Measurements from ENCODE around the gene FBLIM1. TPM values are rescaled to one million over a fixed set of nuclear protein-coding genes. Genes with fewer than 3 reads are reported as not detected.
"Not testable (repeated sequence)": the region's sequence is repeated elsewhere in the genome, so short reads cannot be mapped to it uniquely, and the experiment has no call there.

Gene FBLIM1
- total RNA-seq, 4 donors from 2014 or later, result 11.4 to 28.0 (median 25.9) TPM

DNA sequence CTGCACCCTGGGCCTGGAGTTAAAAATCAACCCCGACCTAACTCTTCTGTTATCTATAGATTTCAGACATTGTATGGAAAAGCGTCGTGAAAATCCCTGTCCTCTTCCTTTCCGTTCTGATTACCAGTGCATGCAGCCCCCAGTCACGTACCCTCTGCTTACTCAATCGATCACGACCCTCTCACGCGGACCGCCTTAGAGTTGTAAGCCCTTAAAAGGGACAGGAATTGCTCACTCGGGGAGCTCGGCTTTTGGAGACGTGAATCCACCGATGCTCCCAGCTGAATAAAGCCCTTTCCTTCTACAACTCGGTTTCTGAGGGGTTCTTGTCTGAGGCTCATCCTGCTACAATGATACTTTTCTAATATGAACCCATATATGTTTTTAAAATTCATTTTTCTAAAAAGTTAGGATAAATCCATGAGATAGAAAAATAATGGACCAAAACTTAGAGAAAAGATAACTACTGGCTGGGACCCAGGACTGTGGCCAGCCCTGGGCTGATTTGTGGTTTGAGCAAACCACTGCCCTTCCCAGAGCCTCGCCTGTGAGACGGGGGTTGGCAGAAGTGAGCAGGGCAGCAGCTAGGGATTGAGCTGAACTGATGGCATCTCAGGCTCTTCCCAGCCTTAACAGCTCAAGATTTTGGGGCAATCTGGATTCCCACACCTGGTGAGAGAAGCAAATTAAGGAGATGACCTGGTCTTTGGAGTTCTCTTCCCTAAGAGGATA lies 43.8 kb downstream of the FBLIM1 start:
- TF ChIP-seq CTCF (IDR thresholded peaks at IDR 0.05), result no peak
- TF ChIP-seq POLR2A (IDR thresholded peaks at IDR 0.05), result no peak
- Histone ChIP-seq H3K4me3 (replicated peaks in 1 of 3) (no peak overlapping the region), H3K4me1 (peaks cover 25 to 42% of the 10 kb centered on the region in 2 donors), H3K36me3 (no peaks in the 10 kb centered on the region), H3K27ac (no peak overlapping the region), H3K9me3 (no peaks in the 10 kb centered on the region), H3K27me3 (no peaks in the 10 kb centered on the region)
- intact Hi-C loops (cut with DNase I), result no loop called here
- 82 to 86% methylated on average over 17 of the region's 17 CpGs for WGBS, 2 donors
- no peak for DNase-seq

DNA sequence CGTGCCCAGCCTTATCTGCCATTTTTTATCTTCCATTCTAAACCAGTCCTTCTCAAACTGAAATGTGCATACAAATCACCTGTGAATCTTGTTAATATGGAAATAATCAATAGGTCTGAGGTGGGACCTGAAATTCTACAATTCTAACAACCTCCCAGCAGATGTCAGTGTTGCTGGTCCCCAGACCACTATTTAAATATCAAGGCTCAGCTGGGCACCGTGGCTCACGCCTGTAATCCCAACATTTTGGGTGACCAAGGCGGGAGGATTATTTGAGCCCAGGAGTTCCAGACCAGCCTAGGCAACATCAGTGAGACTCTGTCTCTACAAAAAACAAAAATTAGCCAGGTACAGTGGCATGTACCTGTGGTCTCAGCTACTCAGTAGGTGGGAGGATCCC lies 44.8 kb downstream of the FBLIM1 start:
- H3K36me3 ChIP-seq, result no peaks in the 10 kb centered on the region
- TF ChIP-seq CTCF (IDR thresholded peaks at IDR 0.05), result peak in 4 of 6 experiments; percentile 22 to 44 (median 42)
- no peak for TF ChIP-seq POLR2A (IDR thresholded peaks at IDR 0.05)
- no peak overlapping the region for H3K27ac ChIP-seq
- no peaks in the 10 kb centered on the region for H3K27me3 ChIP-seq
- intact Hi-C loops (cut with DNase I), result no loop called here
- peaks cover 25 to 33% of the 10 kb centered on the region in 2 donors for H3K4me1 ChIP-seq
- no peaks in the 10 kb centered on the region for H3K9me3 ChIP-seq
- DNase-seq, result peak in 1 of 2 donors; percentile 23
- no peak overlapping the region for H3K4me3 ChIP-seq (replicated peaks in 1 of 3)
- 46 to 58% methylated on average over 4 of the region's 4 CpGs for WGBS, 2 donors

GRCh38 chr1:15804060-15804459 lies 45.5 kb downstream of the FBLIM1 start:
- Histone ChIP-seq H3K27ac (no peak overlapping the region), H3K9me3 (no peaks in the 10 kb centered on the region), H3K4me3 (replicated peaks in 1 of 3) (no peak overlapping the region), H3K27me3 (no peaks in the 10 kb centered on the region), H3K4me1 (peaks cover 22 to 27% of the 10 kb centered on the region in 2 donors), H3K36me3 (no peaks in the 10 kb centered on the region)
- TF ChIP-seq CTCF (IDR thresholded peaks at IDR 0.05), result no peak
- no peak for TF ChIP-seq POLR2A (IDR thresholded peaks at IDR 0.05)
- DNase-seq, result no peak
- intact Hi-C loops (cut with DNase I), result no loop called here
- WGBS, 2 donors, result 79 to 84% methylated on average over 8 of the region's 8 CpGs

DNA sequence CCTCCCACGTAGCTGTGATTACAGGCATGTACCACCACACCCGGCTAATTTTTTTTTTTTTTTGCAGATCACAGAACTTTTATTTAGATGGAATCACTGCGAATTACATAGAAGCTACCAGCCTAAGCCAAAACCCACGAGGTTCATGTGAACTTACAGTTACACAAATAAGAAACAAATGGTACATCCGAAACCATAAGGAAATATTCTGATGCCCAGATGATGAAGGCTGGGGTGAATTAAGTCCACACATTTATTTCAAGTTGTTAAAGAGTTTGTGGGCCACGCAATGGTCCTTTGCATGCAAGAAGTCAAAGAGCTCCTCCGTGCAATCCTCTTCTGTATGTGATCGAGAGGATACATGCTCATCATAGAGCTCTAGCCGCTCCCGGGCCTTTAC lies 48.5 kb downstream of the FBLIM1 start:
- no peaks in the 10 kb centered on the region for H3K27me3 ChIP-seq
- no peak for DNase-seq
- 86 to 91% methylated on average over 10 of the region's 10 CpGs for WGBS, 2 donors
- intact Hi-C loops (cut with DNase I), result no loop called here
- no peak overlapping the region for H3K4me3 ChIP-seq (replicated peaks in 1 of 3)
- no peak for TF ChIP-seq POLR2A (IDR thresholded peaks at IDR 0.05)
- no peak for TF ChIP-seq CTCF (IDR thresholded peaks at IDR 0.05)
- H3K9me3 ChIP-seq, result no peaks in the 10 kb centered on the region
- H3K36me3 ChIP-seq, result no peaks in the 10 kb centered on the region
- H3K27ac ChIP-seq, result no peak overlapping the region
- no peaks in the 10 kb centered on the region for H3K4me1 ChIP-seq

DNA sequence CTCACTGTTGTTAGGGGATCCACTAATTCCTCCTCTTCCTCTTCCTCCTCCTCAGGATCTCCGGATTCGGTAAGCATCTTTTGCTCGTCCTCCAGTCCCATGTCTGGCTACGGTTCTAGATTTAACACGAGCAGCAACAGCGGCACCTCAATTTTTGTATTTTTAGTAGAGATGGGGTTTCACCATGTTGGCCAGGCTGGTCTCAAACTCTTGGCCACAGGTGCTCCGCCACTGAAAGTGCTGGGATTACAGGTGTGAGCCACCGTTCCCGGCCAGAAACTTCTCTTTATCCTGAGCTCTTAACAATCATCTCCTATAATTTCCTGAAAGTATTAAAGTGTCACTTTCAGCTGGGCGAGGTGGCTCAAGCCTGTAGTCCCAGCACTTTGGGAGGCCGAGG lies 49.0 kb downstream of the FBLIM1 start, which contains the start of gene UQCRHL:
Gene UQCRHL, minus strand, starts transcription at position 101 of the 400 bp plus-strand sequence. Its CDS starts 0 bp downstream, at position 101.
- intact Hi-C loops (cut with DNase I); DNase-seq: not testable (repeated sequence)

More for the DNA sequence above, 49.0 kb downstream of the FBLIM1 start, which contains the start of gene UQCRHL:
- not testable (repeated sequence) for H3K9me3 ChIP-seq; H3K36me3 ChIP-seq; H3K27me3 ChIP-seq; H3K4me1 ChIP-seq; H3K27ac ChIP-seq; H3K4me3 ChIP-seq (replicated peaks in 1 of 3)
- 93 to 97% methylated on average over 11 of the region's 11 CpGs for WGBS, 2 donors

Measured in thyroid gland (tissue), 4 donors.